Fibroblast of the aortic adventitia (primary cell): Measurements from ENCODE around the gene MYBBP1A. TPM values are rescaled to one million over a fixed set of nuclear protein-coding genes. Genes with fewer than 3 reads are reported as not detected.
A peak's percentile ranks its signal among the peaks of the same experiment; 100 is the strongest.
"Not testable (repeated sequence)": the region's sequence is repeated elsewhere in the genome, so short reads cannot be mapped to it uniquely, and the experiment has no call there.

ENCODE experiments used
- DNase-seq: peaks from one replicate; pipeline ENCODE4 v3.0.0-alpha.2; 2010; ENCODE audit warnings: low read depth
- H3K4me3 ChIP-seq: 2 replicates; pipeline ENCODE4 v1.5.1; 2011; ENCODE audit warnings: low read depth, mild to moderate bottlenecking, control low read depth, low read length, moderate library complexity
- total RNA-seq: library from RNA; depleted of rRNA; stranded (reverse); fragments of >200 nt; gene quantifications from 2 replicates; pipeline ENCODE4 v1.2.3, GENCODE V29; 2012; ENCODE audit warnings: low replicate concordance
- TF ChIP-seq, protein P1 (sequence below): IDR thresholded peaks from 2 replicates; pipeline ENCODE4 v1.5.1; 2011; ENCODE audit warnings: mild to moderate bottlenecking, low read length, control low read depth, inconsistent platforms; ENCODE audit not compliant: insufficient read depth

MYBBP1A gene, protein sequence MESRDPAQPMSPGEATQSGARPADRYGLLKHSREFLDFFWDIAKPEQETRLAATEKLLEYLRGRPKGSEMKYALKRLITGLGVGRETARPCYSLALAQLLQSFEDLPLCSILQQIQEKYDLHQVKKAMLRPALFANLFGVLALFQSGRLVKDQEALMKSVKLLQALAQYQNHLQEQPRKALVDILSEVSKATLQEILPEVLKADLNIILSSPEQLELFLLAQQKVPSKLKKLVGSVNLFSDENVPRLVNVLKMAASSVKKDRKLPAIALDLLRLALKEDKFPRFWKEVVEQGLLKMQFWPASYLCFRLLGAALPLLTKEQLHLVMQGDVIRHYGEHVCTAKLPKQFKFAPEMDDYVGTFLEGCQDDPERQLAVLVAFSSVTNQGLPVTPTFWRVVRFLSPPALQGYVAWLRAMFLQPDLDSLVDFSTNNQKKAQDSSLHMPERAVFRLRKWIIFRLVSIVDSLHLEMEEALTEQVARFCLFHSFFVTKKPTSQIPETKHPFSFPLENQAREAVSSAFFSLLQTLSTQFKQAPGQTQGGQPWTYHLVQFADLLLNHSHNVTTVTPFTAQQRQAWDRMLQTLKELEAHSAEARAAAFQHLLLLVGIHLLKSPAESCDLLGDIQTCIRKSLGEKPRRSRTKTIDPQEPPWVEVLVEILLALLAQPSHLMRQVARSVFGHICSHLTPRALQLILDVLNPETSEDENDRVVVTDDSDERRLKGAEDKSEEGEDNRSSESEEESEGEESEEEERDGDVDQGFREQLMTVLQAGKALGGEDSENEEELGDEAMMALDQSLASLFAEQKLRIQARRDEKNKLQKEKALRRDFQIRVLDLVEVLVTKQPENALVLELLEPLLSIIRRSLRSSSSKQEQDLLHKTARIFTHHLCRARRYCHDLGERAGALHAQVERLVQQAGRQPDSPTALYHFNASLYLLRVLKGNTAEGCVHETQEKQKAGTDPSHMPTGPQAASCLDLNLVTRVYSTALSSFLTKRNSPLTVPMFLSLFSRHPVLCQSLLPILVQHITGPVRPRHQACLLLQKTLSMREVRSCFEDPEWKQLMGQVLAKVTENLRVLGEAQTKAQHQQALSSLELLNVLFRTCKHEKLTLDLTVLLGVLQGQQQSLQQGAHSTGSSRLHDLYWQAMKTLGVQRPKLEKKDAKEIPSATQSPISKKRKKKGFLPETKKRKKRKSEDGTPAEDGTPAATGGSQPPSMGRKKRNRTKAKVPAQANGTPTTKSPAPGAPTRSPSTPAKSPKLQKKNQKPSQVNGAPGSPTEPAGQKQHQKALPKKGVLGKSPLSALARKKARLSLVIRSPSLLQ (N-terminal part only)
- 51.0 and 55.8 TPM in 2 replicates for total RNA-seq

DNA sequence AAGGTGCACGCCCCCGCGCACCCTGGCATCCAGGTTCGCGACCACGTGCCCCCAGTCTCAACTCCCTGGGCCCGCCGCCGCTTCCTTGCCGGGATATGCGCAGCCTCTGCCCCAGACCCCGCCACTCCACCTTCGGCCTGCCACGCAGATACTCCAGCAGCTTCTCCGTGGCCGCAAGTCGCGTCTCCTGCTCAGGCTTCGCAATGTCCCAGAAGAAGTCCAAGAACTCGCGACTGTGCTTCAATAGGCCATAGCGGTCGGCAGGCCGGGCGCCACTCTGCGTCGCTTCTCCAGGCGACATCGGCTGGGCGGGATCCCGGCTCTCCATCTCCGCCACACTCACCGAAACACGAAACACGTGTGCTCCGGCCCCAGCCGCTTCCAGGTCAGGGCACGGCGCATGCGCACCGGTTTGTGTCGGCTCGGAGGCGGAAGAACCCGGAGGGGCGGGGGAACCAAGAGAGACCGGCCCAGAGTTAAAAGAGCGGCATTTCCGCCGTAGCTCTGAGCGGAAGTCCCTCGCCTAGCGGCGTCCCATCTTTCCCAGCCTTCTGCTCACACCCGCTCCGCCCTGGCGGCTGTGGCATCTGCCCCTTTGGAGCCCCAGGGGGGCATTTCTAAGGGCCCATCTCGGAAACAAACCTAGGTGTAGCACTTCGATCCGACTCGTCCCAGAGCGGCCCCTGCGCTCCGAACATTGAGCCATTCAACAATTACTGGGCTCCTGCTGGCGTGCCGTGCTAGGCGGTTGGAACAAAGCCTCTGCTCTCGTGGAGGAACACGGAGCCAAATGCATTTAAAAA is at the start of gene MYBBP1A:
Gene MYBBP1A, minus strand, starts transcription at position 388 of the 803 bp plus-strand sequence. Its CDS starts 60 bp downstream, at position 328.
- TF ChIP-seq, protein P1, sequence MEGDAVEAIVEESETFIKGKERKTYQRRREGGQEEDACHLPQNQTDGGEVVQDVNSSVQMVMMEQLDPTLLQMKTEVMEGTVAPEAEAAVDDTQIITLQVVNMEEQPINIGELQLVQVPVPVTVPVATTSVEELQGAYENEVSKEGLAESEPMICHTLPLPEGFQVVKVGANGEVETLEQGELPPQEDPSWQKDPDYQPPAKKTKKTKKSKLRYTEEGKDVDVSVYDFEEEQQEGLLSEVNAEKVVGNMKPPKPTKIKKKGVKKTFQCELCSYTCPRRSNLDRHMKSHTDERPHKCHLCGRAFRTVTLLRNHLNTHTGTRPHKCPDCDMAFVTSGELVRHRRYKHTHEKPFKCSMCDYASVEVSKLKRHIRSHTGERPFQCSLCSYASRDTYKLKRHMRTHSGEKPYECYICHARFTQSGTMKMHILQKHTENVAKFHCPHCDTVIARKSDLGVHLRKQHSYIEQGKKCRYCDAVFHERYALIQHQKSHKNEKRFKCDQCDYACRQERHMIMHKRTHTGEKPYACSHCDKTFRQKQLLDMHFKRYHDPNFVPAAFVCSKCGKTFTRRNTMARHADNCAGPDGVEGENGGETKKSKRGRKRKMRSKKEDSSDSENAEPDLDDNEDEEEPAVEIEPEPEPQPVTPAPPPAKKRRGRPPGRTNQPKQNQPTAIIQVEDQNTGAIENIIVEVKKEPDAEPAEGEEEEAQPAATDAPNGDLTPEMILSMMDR, result peak; percentile 25

DNA sequence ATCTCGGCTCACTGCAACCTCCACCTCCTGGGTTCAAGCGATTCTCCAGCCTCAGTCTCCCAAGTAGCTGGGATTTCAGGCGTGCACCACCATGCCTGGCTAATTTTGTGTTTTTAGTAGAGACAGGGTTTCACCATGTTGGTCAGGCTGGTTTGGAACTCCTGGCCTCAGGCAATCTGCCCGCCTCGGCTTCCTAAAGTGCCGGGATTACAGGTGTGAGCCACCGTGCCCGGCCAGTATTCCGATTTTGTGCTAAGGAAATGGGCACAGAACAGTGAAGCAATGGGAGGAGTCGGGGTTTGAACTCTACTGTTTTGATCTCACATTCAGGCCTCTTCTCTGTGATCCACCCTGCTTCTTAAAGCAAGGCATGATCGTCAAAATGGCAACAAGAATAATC is 49.6 kb upstream of the MYBBP1A start:
- not testable (repeated sequence) for H3K4me3 ChIP-seq, DNase-seq

More for the DNA sequence above, at the start of gene MYBBP1A:
- H3K4me3 ChIP-seq, result peak within 1 kb of the TSS; percentile 80
- DNase-seq, result peak; percentile 94

DNA sequence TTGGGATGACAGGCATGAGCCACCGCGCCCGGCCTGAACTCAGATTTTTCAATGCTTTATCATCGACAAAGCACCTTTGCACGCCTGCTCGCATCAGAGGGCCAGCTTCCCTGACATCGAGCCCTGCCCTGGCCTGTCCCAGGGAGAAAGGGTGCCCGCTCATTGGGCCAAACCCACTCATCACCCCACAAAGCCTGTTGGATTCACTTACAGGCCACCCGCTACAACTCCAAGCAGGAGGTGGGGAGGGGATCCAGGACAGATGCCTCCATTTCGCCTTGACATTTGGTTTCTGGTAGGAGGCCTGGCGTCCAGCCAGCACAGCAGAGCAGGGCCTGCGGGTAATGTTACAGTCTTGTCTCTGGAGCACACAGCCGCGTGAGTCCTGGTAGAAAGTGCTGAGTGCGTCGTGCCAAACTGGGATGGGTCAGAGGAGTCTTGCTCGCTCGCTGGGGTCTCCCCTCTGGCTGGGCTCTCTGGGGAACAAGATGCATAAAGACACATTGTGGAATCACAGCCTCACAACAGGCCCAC is 49.0 kb upstream of the MYBBP1A start:
- DNase-seq, result peak; percentile 50
- H3K4me3 ChIP-seq, result no peak overlapping the region
- TF ChIP-seq, protein P1, result no peak

DNA sequence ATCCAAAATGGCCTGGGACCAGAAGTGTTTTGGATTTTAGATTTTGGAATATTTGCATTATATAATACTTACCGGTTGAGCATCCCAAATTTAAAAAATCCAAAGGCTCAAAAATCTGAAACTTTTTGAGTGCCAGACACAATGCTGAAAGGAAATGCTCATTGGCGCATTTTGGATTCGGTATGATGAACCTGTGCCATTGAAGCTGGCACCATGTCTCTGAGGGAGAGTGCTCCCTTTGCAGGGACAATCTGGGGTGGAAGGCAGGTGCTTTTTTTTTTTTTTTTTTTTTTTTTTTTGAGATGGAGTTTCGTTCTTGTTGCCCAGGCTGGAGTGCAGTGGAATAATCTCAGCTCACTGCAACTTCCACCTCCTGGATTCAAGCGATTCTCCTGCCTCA is 46.9 kb upstream of the MYBBP1A start:
- DNase-seq, result no peak
- TF ChIP-seq, protein P1, result no peak

DNA sequence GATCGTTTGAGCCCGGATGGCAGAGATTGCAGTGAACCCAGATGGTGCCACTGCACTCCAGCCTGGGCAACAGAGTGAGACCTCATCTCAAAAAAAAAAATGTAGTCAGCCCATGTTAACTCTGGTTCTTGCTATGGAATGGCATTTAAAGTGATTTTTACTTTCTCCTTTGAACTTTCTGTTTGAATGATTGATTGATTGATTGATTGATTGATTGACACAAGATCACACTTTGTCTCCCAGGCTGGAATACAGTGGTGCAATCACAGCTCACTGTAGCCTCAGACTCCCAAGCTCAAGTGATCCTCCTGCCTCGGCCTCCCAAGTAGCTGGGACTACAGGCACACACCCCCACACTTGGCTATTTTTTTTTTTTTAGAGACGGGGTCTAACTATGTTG is 46.1 kb upstream of the MYBBP1A start:
- TF ChIP-seq, protein P1, result no peak
- DNase-seq, result no peak

More for the DNA sequence above, 46.9 kb upstream of the MYBBP1A start:
- H3K4me3 ChIP-seq, result no peak overlapping the region

DNA sequence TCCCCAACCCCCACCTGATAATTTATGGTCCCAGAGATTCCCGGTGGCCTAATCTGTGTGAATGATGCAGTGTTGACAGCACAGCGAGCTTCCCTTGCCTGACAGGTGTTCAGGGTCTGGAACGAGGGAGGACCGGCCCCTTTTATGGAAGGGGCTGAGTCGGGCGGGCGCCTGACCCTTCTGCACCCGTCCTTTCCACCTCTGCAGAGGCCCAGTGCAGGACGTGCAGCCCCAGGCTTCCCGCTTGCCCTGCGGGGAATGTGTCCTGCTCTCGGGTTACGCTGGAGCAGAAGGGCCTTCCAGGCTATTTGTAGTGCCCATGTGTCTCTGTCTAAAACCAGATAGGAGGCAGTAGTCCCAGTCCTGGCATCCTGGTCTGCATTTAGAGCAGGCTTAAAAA is 45.4 kb upstream of the MYBBP1A start:
- no peak overlapping the region for H3K4me3 ChIP-seq
- DNase-seq, result no peak
- TF ChIP-seq, protein P1, result no peak

More for the DNA sequence above, 46.1 kb upstream of the MYBBP1A start:
- no peak overlapping the region for H3K4me3 ChIP-seq
